Endothelial cell of umbilical vein (primary cell): Measurements from ENCODE around the gene DTX3. TPM values are rescaled to one million over a fixed set of nuclear protein-coding genes. Genes with fewer than 3 reads are reported as not detected.
"Not testable (repeated sequence)": the region's sequence is repeated elsewhere in the genome, so short reads cannot be mapped to it uniquely, and the experiment has no call there.

Experiments
- BruUV-seq: library from RNA; stranded (reverse); fragments of 400-500 nt; replicated peaks from 2 replicates; lab custom pipeline; 2021; lab: Mats Ljungman, UMichigan
- CTCF ChIA-PET: fragments of 300-600, 350-600 bp; sonication (Branson Sonifier 250); formaldehyde crosslinking; loops from one replicate; lab custom pipeline; 2021; ENCODE audit warnings: antibody characterized with exemption, inconsistent platforms; lab: Charles Lee
- POLR2A ChIA-PET: fragments of 300-600, 350-600 bp; sonication (Branson Sonifier 250); formaldehyde crosslinking; loops from one replicate; lab custom pipeline; 2021; ENCODE audit warnings: antibody characterized with exemption, inconsistent platforms; lab: Charles Lee
- DNase-seq: peaks from one replicate; pipeline ENCODE4 v3.0.0-alpha.2; 2011; ENCODE audit warnings: low read depth, low spot score
- FAIRE-seq: peaks from 2 replicates; lab custom pipeline; 2011; peaks lifted over from hg19 to GRCh38; lab: Jason Lieb, UNC
- H2AFZ ChIP-seq: 2 replicates; pipeline ENCODE4 v1.6.0; 2012; ENCODE audit warnings: low read depth, low read length, control low read depth, inconsistent platforms
- H3K27ac ChIP-seq: 2 replicates; pipeline ENCODE4 v1.5.1; 2011; ENCODE audit warnings: low read depth, mild to moderate bottlenecking, control low read depth, low read length, moderate library complexity; ENCODE audit not compliant: insufficient read depth
- H3K27me3 ChIP-seq, 2 experiments: 2 replicates each; pipeline versions ENCODE4 v1.6.0 to v1.6.1; 2011; ENCODE audit warnings: low read length in 2 of 2, mixed read lengths in 1 of 2; ENCODE audit not compliant: control insufficient read depth in 2 of 2, insufficient read depth in 2 of 2
- H3K36me3 ChIP-seq, 2 experiments: 2 replicates in 1 of 2; 3 replicates in 1 of 2; pipeline ENCODE4 v1.5.1; 2011; ENCODE audit warnings: low read length in 2 of 2, mild to moderate bottlenecking in 1 of 2, moderate library complexity in 1 of 2; ENCODE audit not compliant: control insufficient read depth in 2 of 2, insufficient read depth in 2 of 2; ENCODE audit errors: extremely low read depth in 1 of 2
- H3K4me1 ChIP-seq: 3 replicates; pipeline ENCODE4 v1.5.1; 2011; ENCODE audit warnings: mild to moderate bottlenecking, low read length; ENCODE audit not compliant: control insufficient read depth, insufficient read depth; ENCODE audit errors: extremely low read depth
- H3K4me2 ChIP-seq: 2 replicates; pipeline ENCODE4 v1.6.1; 2011; ENCODE audit warnings: low read length, control low read depth, mixed read lengths; ENCODE audit not compliant: insufficient read depth
- H3K4me3 ChIP-seq, 3 experiments: fragments of 200-600 bp in 1 of 3; sonication (generic), shearing (Covaris generic) in 1 of 3; replicated peaks in 1 of 3; 2 replicates each; pipeline ENCODE4 v1.5.1; 2011 to 2016; ENCODE audit warnings: control low read depth in 3 of 3, low read length in 3 of 3, mild to moderate bottlenecking in 2 of 3, inconsistent platforms in 1 of 3, low read depth in 1 of 3, moderate library complexity in 1 of 3; ENCODE audit not compliant: insufficient read depth in 1 of 3
- H3K79me2 ChIP-seq: 2 replicates; pipeline ENCODE4 v1.6.0; 2012; ENCODE audit warnings: low read length, inconsistent platforms; ENCODE audit not compliant: control insufficient read depth, insufficient read depth
- H3K9ac ChIP-seq: replicated peaks from 2 replicates; pipeline ENCODE3; 2011; ENCODE audit warnings: low read length, control low read depth; ENCODE audit not compliant: insufficient read depth; ENCODE audit errors: extremely low read depth
- H3K9me1 ChIP-seq: replicated peaks from 3 replicates; pipeline ENCODE4 v1.6.0; 2011; ENCODE audit warnings: mild to moderate bottlenecking, low read length; ENCODE audit not compliant: control insufficient read depth, insufficient read depth; ENCODE audit errors: extremely low read depth
- H3K9me3 ChIP-seq: replicated peaks from 2 replicates; pipeline ENCODE4 v1.5.1; 2012; ENCODE audit warnings: low read length, inconsistent platforms; ENCODE audit not compliant: control insufficient read depth, insufficient read depth
- H4K20me1 ChIP-seq: replicated peaks from 2 replicates; pipeline ENCODE3; 2011; ENCODE audit warnings: mild to moderate bottlenecking, low read length; ENCODE audit not compliant: control insufficient read depth, insufficient read depth; ENCODE audit errors: extremely low read depth
- CTCF ChIP-seq, 2 donors: IDR thresholded peaks; 1 replicate in 1 of 2; 2 replicates in 1 of 2; pipeline ENCODE4 v1.5.1; 2011; ENCODE audit warnings: low read length in 2 of 2, mild to moderate bottlenecking in 2 of 2, moderate library complexity in 2 of 2, control low read depth in 1 of 2, inconsistent platforms in 1 of 2, low read depth in 1 of 2; ENCODE audit not compliant: insufficient read depth in 1 of 2; ENCODE audit errors: extremely low read depth in 1 of 2
- EZH2 ChIP-seq: IDR thresholded peaks from 2 replicates; pipeline ENCODE4 v1.6.1; 2012; ENCODE audit warnings: borderline replicate concordance, low read depth, mild to moderate bottlenecking, moderate library complexity, low read length, inconsistent platforms; ENCODE audit not compliant: severe bottlenecking
- FOS ChIP-seq: IDR thresholded peaks from 2 replicates; pipeline ENCODE4 v1.6.1; 2011; ENCODE audit warnings: mild to moderate bottlenecking, low read length, moderate library complexity, borderline replicate concordance; ENCODE audit not compliant: insufficient read depth
- GATA2 ChIP-seq: IDR thresholded peaks from 2 replicates; pipeline ENCODE4 v1.7.0; 2011; ENCODE audit warnings: low read depth, mild to moderate bottlenecking, moderate library complexity, mixed read lengths, low read length; ENCODE audit not compliant: insufficient read length, insufficient read depth
- JUN ChIP-seq: IDR thresholded peaks from 2 replicates; pipeline ENCODE4 v1.6.1; 2011; ENCODE audit warnings: borderline replicate concordance, low read depth; ENCODE audit not compliant: insufficient read length, insufficient read depth
- MYC ChIP-seq: IDR thresholded peaks from one replicate; pipeline ENCODE4 v1.6.1; 2011; ENCODE audit warnings: mild to moderate bottlenecking, low read depth, low read length
- POLR2A ChIP-seq: IDR thresholded peaks from 2 replicates; pipeline ENCODE4 v1.6.1; 2012; ENCODE audit warnings: low read depth, mild to moderate bottlenecking, control low read depth, low read length
- POLR2AphosphoS5 ChIP-seq: IDR thresholded peaks from 2 replicates; pipeline ENCODE4 v1.6.1; 2012; ENCODE audit warnings: low read depth, mild to moderate bottlenecking, control low read depth, low read length, moderate library complexity; ENCODE audit not compliant: insufficient read depth
- dilution Hi-C: fragments of 300-500 bp; cut with MboI; formaldehyde crosslinking; loops from one replicate; pipeline ENCODE4 v1.15.0; 2019; ENCODE audit warnings: low sequenced_read_pairs; ENCODE audit not compliant: extremely low pct_ligation_motif_present
- intact Hi-C: fragments of 100-400 bp; cut with micrococcal nuclease; formaldehyde crosslinking; loops from one replicate; pipeline ENCODE4 v1.10.0; 2022
- polyA plus RNA-seq, 4 experiments: library from polyadenylated mRNA; depleted of rRNA in 3 of 4; stranded (reverse) in 3 of 4; unstranded in 1 of 4; fragments of >200 nt; gene quantifications; 2 replicates each; pipeline versions ENCODE4 v1.2.1 to v1.2.3, GENCODE V29; 2011 to 2012; ENCODE audit warnings: missing spikeins in 1 of 4
- total RNA-seq: library from RNA; stranded (reverse); gene quantifications from 2 replicates; pipeline ENCODE4 v1.2.3, GENCODE V29; 2021
- TF ChIP-seq, protein P1 (sequence below): IDR thresholded peaks from 2 replicates; pipeline ENCODE4 v1.6.1; 2011; ENCODE audit not compliant: insufficient read depth, insufficient read length

Gene DTX3
- total and polyA plus RNA-seq, 2 donors (not counting 3 experiments of a cell fraction or from before 2014, with no cell fraction given), result 34.5 to 51.4 TPM

DNA sequence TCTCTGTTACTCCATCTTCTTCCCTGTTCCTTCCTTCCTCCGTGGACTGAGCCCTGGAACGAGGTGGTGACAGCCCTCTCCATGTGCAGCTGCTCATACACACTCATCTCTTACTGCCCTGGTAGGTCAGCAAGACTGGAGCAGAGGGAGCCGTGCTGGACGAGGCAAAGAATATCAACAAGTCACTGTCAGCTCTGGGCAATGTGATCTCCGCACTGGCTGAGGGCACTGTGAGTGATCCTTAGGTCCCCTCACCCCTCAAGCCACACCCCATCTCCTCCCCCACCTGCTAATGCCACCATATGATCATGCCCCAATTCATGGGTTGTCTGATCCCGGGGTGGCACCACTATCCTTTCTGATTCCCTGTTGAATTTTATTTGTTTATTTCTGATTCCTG lies 35.8 kb upstream of the DTX3 start:
- no peak overlapping the region for H3K4me2 ChIP-seq
- H3K4me1 ChIP-seq, result no peaks in the 10 kb centered on the region
- no peaks in the 10 kb centered on the region for H4K20me1 ChIP-seq
- intact Hi-C loops (no loop called here), dilution Hi-C loops (no loop called here)
- no peaks in the 10 kb centered on the region for H3K9me3 ChIP-seq
- no peak overlapping the region for H3K27ac ChIP-seq
- no TSS peak for BruUV-seq
- H3K9me1 ChIP-seq, result no peaks in the 10 kb centered on the region
- H3K9ac ChIP-seq, result no peak overlapping the region
- H2AFZ ChIP-seq, result no peak overlapping the region
- FAIRE-seq (no peak), DNase-seq (no peak)
- H3K36me3 ChIP-seq, result no peaks in the 10 kb centered on the region
- H3K27me3 ChIP-seq, result peaks cover 0 to 2% of the 10 kb centered on the region in 2 experiments
- TF ChIP-seq POLR2AphosphoS5, result no peak
- H3K79me2 ChIP-seq, result no peaks in the 10 kb centered on the region
- H3K4me3 ChIP-seq, result no peak overlapping the region
- ChIA-PET POLR2A (no interaction called here), CTCF (interaction anchor here (0.9 kb wide), 1 partner anchor 15 kb away, joined by 5 read pairs; no protein-coding TSS in a partner anchor)

GRCh38 chr12:57569858-57570257 lies 34.8 kb upstream of the DTX3 start:
- CTCF ChIA-PET, result no interaction called here
- H3K36me3 ChIP-seq, result no peaks in the 10 kb centered on the region
- H3K9me1 ChIP-seq, result no peaks in the 10 kb centered on the region
- TF ChIP-seq POLR2A (no peak), MYC (no peak), CTCF (IDR thresholded peaks at IDR 0.05; ENCODE audit: extremely low read depth in 1 of 2, insufficient read depth in 1 of 2, low read depth in 1 of 2, low read length in 2 of 2) (no peak), GATA2 (no peak), POLR2AphosphoS5 (no peak), FOS (no peak), JUN (no peak), EZH2 (no peak)
- TF ChIP-seq, protein P1, sequence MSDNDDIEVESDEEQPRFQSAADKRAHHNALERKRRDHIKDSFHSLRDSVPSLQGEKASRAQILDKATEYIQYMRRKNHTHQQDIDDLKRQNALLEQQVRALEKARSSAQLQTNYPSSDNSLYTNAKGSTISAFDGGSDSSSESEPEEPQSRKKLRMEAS, result no peak
- no peaks in the 10 kb centered on the region for H4K20me1 ChIP-seq
- no peak overlapping the region for H3K4me2 ChIP-seq
- no peaks in the 10 kb centered on the region for H3K79me2 ChIP-seq
- no peaks in the 10 kb centered on the region for H3K4me1 ChIP-seq
- dilution Hi-C loops, result no loop called here
- DNase-seq (no peak), FAIRE-seq (no peak)
- H3K4me3 ChIP-seq, result no peak overlapping the region
- no peak overlapping the region for H3K27ac ChIP-seq
- no TSS peak for BruUV-seq
- no peaks in the 10 kb centered on the region for H3K9me3 ChIP-seq
- H3K9ac ChIP-seq, result no peak overlapping the region
- POLR2A ChIA-PET, result no interaction called here
- intact Hi-C loops, result no loop called here
- H2AFZ ChIP-seq, result no peak overlapping the region
- no peaks in the 10 kb centered on the region for H3K27me3 ChIP-seq

- H2AFZ ChIP-seq, H3K4me2 ChIP-seq, H3K27ac ChIP-seq, H4K20me1 ChIP-seq, FAIRE-seq, H3K9me3 ChIP-seq, dilution Hi-C loops, intact Hi-C loops, H3K36me3 ChIP-seq, H3K9me1 ChIP-seq, H3K4me3 ChIP-seq, H3K79me2 ChIP-seq, H3K4me1 ChIP-seq, H3K27me3 ChIP-seq, DNase-seq, H3K9ac ChIP-seq, BruUV-seq: not testable (repeated sequence)
- ChIA-PET CTCF (interaction anchor here (1.3 to 3.7 kb wide), 3 partner anchors 8 to 15 kb away, joined by 4 to 33 read pairs (median 5); no protein-coding TSS in a partner anchor), POLR2A (interaction anchor here (0.6 kb wide), 1 partner anchor 13 kb away, joined by 5 read pairs; no protein-coding TSS in a partner anchor)
These were observed 34.2 kb upstream of the DTX3 start for GRCh38 chr12:57570438-57570837.
